BLaER1 (cell line): ENCODE data around the gene RAB19.
"Not testable (repeated sequence)": the region's sequence is repeated elsewhere in the genome, so short reads cannot be mapped to it uniquely, and the experiment has no call there.

ENCODE experiments used
- H3K27ac ChIP-seq: shearing (Covaris generic); formaldehyde crosslinking; 2 replicates; pipeline ENCODE4 v1.8.1; 2022
- H3K27me3 ChIP-seq: shearing (Covaris generic); formaldehyde crosslinking; 2 replicates; pipeline ENCODE4 v1.8.1; 2022
- H3K36me3 ChIP-seq: shearing (Covaris generic); formaldehyde crosslinking; 2 replicates; pipeline ENCODE4 v1.8.1; 2022
- H3K4me1 ChIP-seq: shearing (Covaris generic); formaldehyde crosslinking; 2 replicates; pipeline ENCODE4 v1.8.1; 2022
- H3K4me2 ChIP-seq: shearing (Covaris generic); formaldehyde crosslinking; 2 replicates; pipeline ENCODE4 v1.8.1; 2022
- H3K4me3 ChIP-seq: shearing (Covaris generic); formaldehyde crosslinking; 2 replicates; pipeline ENCODE4 v1.8.1; 2022
- H3K9ac ChIP-seq: shearing (Covaris generic); formaldehyde crosslinking; 2 replicates; pipeline ENCODE4 v1.8.1; 2022
- H3K9me3 ChIP-seq: shearing (Covaris generic); formaldehyde crosslinking; 2 replicates; pipeline ENCODE4 v1.8.1; 2022
- H4K20me1 ChIP-seq: shearing (Covaris generic); formaldehyde crosslinking; 2 replicates; pipeline ENCODE4 v1.8.1; 2022
- Cebpa-rat ChIP-seq: shearing (Covaris generic); IDR thresholded peaks from 2 replicates; pipeline ENCODE4 v1.8.1; 2022

RAB19 gene

GRCh38 chr7:140398821-140399220 lies 5.0 kb upstream of the RAB19 start:
- peaks cover 2% of the 10 kb centered on the region; the same call in 1 of the 2 replicates for H3K36me3 ChIP-seq
- peaks cover 30% of the 10 kb centered on the region for H3K4me1 ChIP-seq
- no peaks in the 10 kb centered on the region for H3K27me3 ChIP-seq
- peak overlapping the region; percentile 95 for H3K4me3 ChIP-seq
- no peak overlapping the region for H3K27ac ChIP-seq
- H3K9ac ChIP-seq = no peak overlapping the region; the same call in 1 of the 2 replicates
- peak overlapping the region; percentile 66 for H3K4me2 ChIP-seq
- H3K9me3 ChIP-seq = no peaks in the 10 kb centered on the region
- no peak for TF ChIP-seq Cebpa-rat
- H4K20me1 ChIP-seq = peaks cover 37% of the 10 kb centered on the region

- H3K27me3 ChIP-seq = no peaks in the 10 kb centered on the region
- no peak overlapping the region for H3K4me3 ChIP-seq
- H3K4me2 ChIP-seq = no peak overlapping the region
- no peak overlapping the region for H3K9ac ChIP-seq
- no peaks in the 10 kb centered on the region for H3K9me3 ChIP-seq
- no peak overlapping the region for H3K27ac ChIP-seq
- no peaks in the 10 kb centered on the region for H3K36me3 ChIP-seq
- peaks cover 21% of the 10 kb centered on the region for H4K20me1 ChIP-seq
- H3K4me1 ChIP-seq = peaks cover 30% of the 10 kb centered on the region
- TF ChIP-seq Cebpa-rat = no peak
Observed at GRCh38 chr7:140400381-140400780, 3.5 kb upstream of the RAB19 start.

GRCh38 chr7:140402178-140402835 lies 1.6 kb upstream of the RAB19 start:
- H3K9ac ChIP-seq = no peak overlapping the region
- peaks cover 15% of the 10 kb centered on the region for H3K4me1 ChIP-seq
- H3K36me3 ChIP-seq = no peaks in the 10 kb centered on the region
- H3K4me3 ChIP-seq = no peak overlapping the region
- no peaks in the 10 kb centered on the region for H3K9me3 ChIP-seq
- no peaks in the 10 kb centered on the region for H3K27me3 ChIP-seq
- TF ChIP-seq Cebpa-rat = no peak
- no peak overlapping the region for H3K4me2 ChIP-seq
- H3K27ac ChIP-seq = no peak overlapping the region
- H4K20me1 ChIP-seq = 0 out of 2 replicates have a peak, but pooled peaks cover 2% of the 10 kb centered on the region

- peak overlapping the region; percentile 73 for H3K4me2 ChIP-seq
- H3K9me3 ChIP-seq = no peaks in the 10 kb centered on the region
- no peaks in the 10 kb centered on the region for H3K36me3 ChIP-seq
- H3K4me3 ChIP-seq = no peak overlapping the region
- H3K9ac ChIP-seq = no peak overlapping the region
- H4K20me1 ChIP-seq = no peaks in the 10 kb centered on the region
- no peaks in the 10 kb centered on the region for H3K27me3 ChIP-seq
- peaks cover 12% of the 10 kb centered on the region for H3K4me1 ChIP-seq
- no peak overlapping the region for H3K27ac ChIP-seq
- TF ChIP-seq Cebpa-rat = no peak
Observed at GRCh38 chr7:140404565-140405065, 757 bp downstream of the RAB19 start.

- no peaks in the 10 kb centered on the region; the same call in 1 of the 2 replicates for H3K9me3 ChIP-seq
- H3K36me3 ChIP-seq = no peaks in the 10 kb centered on the region
- peaks cover 11% of the 10 kb centered on the region for H3K4me1 ChIP-seq
- no peak overlapping the region for H3K9ac ChIP-seq
- no peaks in the 10 kb centered on the region for H3K27me3 ChIP-seq
- no peak overlapping the region for H3K27ac ChIP-seq
- TF ChIP-seq Cebpa-rat = no peak
- no peak overlapping the region for H3K4me2 ChIP-seq
- H3K4me3 ChIP-seq = no peak overlapping the region
- H4K20me1 ChIP-seq = no peaks in the 10 kb centered on the region
Observed at GRCh38 chr7:140415361-140415760, 11.5 kb downstream of the RAB19 start.

GRCh38 chr7:140415816-140416215 lies 12.0 kb downstream of the RAB19 start:
- not testable (repeated sequence) for H3K9ac ChIP-seq, H3K4me2 ChIP-seq, H3K27me3 ChIP-seq, H3K27ac ChIP-seq, H3K4me3 ChIP-seq, H4K20me1 ChIP-seq, H3K9me3 ChIP-seq, H3K36me3 ChIP-seq
- H3K4me1 ChIP-seq = peaks cover 11% of the 10 kb centered on the region

- Histone ChIP-seq H3K27me3 (no peaks in the 10 kb centered on the region), H3K9ac (no peak overlapping the region)
Observed at GRCh38 chr7:140416560-140416959, 12.7 kb downstream of the RAB19 start.

GRCh38 chr7:140417456-140418155 lies 13.7 kb downstream of the RAB19 start:
- no peak overlapping the region for H3K27ac ChIP-seq
- no peak overlapping the region for H3K4me3 ChIP-seq
- no peak for TF ChIP-seq Cebpa-rat
- H3K9me3 ChIP-seq = no peaks in the 10 kb centered on the region; the same call in 1 of the 2 replicates
- no peaks in the 10 kb centered on the region for H3K27me3 ChIP-seq
- H3K9ac ChIP-seq = no peak overlapping the region
- peak overlapping the region; percentile 23 for H3K4me2 ChIP-seq
- peaks cover 11% of the 10 kb centered on the region for H3K4me1 ChIP-seq
- no peaks in the 10 kb centered on the region for H4K20me1 ChIP-seq
- H3K36me3 ChIP-seq = no peaks in the 10 kb centered on the region

More at GRCh38 chr7:140416560-140416959, 12.7 kb downstream of the RAB19 start:
- H3K27ac ChIP-seq = no peak overlapping the region
- no peak overlapping the region for H3K4me2 ChIP-seq
- H4K20me1 ChIP-seq = no peaks in the 10 kb centered on the region
- no peaks in the 10 kb centered on the region; the same call in 1 of the 2 replicates for H3K9me3 ChIP-seq
- TF ChIP-seq Cebpa-rat = no peak
- H3K4me1 ChIP-seq = peaks cover 11% of the 10 kb centered on the region
- H3K36me3 ChIP-seq = no peaks in the 10 kb centered on the region
- H3K4me3 ChIP-seq = no peak overlapping the region

GRCh38 chr7:140418156-140418472 lies 14.3 kb downstream of the RAB19 start:
- not testable (repeated sequence) for H3K27ac ChIP-seq, H3K4me3 ChIP-seq, H3K9me3 ChIP-seq, H3K36me3 ChIP-seq, H3K27me3 ChIP-seq, H4K20me1 ChIP-seq, H3K4me2 ChIP-seq, H3K9ac ChIP-seq
- H3K4me1 ChIP-seq = peaks cover 11% of the 10 kb centered on the region

- no peak for TF ChIP-seq Cebpa-rat
- Histone ChIP-seq H3K4me2 (no peak overlapping the region), H3K9me3 (no peaks in the 10 kb centered on the region), H3K4me3 (no peak overlapping the region), H4K20me1 (no peaks in the 10 kb centered on the region), H3K4me1 (peaks cover 11% of the 10 kb centered on the region), H3K9ac (no peak overlapping the region), H3K27me3 (no peaks in the 10 kb centered on the region), H3K27ac (no peak overlapping the region), H3K36me3 (no peaks in the 10 kb centered on the region)
Observed at GRCh38 chr7:140418653-140419052, 14.8 kb downstream of the RAB19 start.
